ENCODE results near the gene RIMKLA. TPM values are rescaled to one million over a fixed set of nuclear protein-coding genes. Genes with fewer than 3 reads are reported as not detected.

RIMKLA gene
- total and polyA plus RNA-seq, 2 donors (not counting 3 experiments of a cell fraction or from before 2014, with no cell fraction given): 0.01 TPM; not detected in 1

DNA sequence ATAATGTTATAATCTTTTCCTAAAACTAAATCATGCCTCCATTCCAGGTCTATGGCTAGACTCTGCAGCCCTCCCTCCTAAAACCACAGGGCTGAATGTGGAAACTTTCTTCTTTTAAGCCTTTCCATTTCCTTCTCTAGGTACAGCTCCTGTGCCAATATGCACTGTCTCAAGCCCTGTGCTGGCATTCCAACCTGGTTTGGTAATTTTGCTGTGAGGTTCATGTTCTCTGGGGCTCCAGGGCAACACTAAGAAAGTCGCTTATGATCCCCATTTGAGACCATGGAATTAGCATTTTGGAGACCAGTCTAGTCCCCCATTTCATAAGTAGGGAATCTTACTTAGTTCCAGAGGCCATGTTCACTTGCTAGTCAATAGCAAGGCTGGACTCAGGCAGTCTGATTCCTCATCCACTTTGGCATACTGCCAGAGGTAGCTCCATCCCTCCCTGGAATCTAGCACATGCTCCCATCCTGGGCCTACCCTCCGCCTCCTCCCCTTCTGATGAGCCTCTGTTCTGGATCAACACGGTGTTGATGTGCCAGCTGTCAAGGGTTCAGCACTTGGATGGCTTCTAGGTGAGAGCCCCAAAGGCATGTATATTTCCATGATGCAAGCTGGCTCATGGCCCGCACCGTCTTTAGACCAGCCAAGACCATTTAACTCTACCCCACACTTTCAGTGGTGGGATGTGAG lies 38.7 kb downstream of the RIMKLA start:
- Histone ChIP-seq H3K9me1 (replicated peaks; ENCODE audit: control insufficient read depth, extremely low read depth, insufficient read depth, low read length) (no peaks in the 10 kb centered on the region), H3K9me3 (replicated peaks; ENCODE audit: control insufficient read depth, insufficient read depth, low read length) (no peaks in the 10 kb centered on the region), H3K27ac (ENCODE audit: insufficient read depth, low read depth, low read length) (no peak overlapping the region), H3K4me1 (ENCODE audit: control insufficient read depth, extremely low read depth, insufficient read depth, low read length) (peaks cover 2% of the 10 kb centered on the region), H3K4me3 (replicated peaks in 1 of 3; ENCODE audit: insufficient read depth in 1 of 3, low read depth in 1 of 3, low read length in 3 of 3) (no peak overlapping the region), H4K20me1 (replicated peaks; ENCODE audit: control insufficient read depth, extremely low read depth, insufficient read depth, low read length) (no peaks in the 10 kb centered on the region), H3K79me2 (ENCODE audit: control insufficient read depth, insufficient read depth, low read length) (no peaks in the 10 kb centered on the region), H3K9ac (replicated peaks; ENCODE audit: extremely low read depth, insufficient read depth, low read length) (no peak overlapping the region), H3K27me3 (ENCODE audit: control insufficient read depth in 2 of 2, insufficient read depth in 2 of 2, low read length in 2 of 2) (peaks cover 10 to 13% of the 10 kb centered on the region in 2 experiments), H2AFZ (ENCODE audit: low read depth, low read length) (no peak overlapping the region), H3K36me3 (ENCODE audit: control insufficient read depth in 2 of 2, extremely low read depth in 1 of 2, insufficient read depth in 2 of 2, low read length in 2 of 2) (no peaks in the 10 kb centered on the region), H3K4me2 (ENCODE audit: insufficient read depth, low read length) (no peak overlapping the region)
- intact Hi-C loops (cut with micrococcal nuclease) (no loop called here), dilution Hi-C loops (cut with MboI; ENCODE audit: extremely low pct_ligation_motif_present, low sequenced_read_pairs) (no loop called here)
- no TSS peak for BruUV-seq (replicated peaks)
- TF ChIP-seq FOS (IDR thresholded peaks at IDR 0.05; ENCODE audit: borderline replicate concordance, insufficient read depth, low read length) (no peak), EZH2 (IDR thresholded peaks at IDR 0.05; ENCODE audit: borderline replicate concordance, low read depth, low read length, severe bottlenecking) (no peak), GATA2 (IDR thresholded peaks at IDR 0.05; ENCODE audit: insufficient read depth, insufficient read length, low read depth, low read length) (no peak), POLR2A (IDR thresholded peaks at IDR 0.05; ENCODE audit: low read depth, low read length) (no peak), MYC (IDR thresholded peaks at IDR 0.05; ENCODE audit: low read depth, low read length) (no peak), POLR2AphosphoS5 (IDR thresholded peaks at IDR 0.05; ENCODE audit: insufficient read depth, low read depth, low read length) (no peak), JUN (IDR thresholded peaks at IDR 0.05; ENCODE audit: borderline replicate concordance, insufficient read depth, insufficient read length, low read depth) (no peak)
- TF ChIP-seq, protein P1, sequence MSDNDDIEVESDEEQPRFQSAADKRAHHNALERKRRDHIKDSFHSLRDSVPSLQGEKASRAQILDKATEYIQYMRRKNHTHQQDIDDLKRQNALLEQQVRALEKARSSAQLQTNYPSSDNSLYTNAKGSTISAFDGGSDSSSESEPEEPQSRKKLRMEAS (IDR thresholded peaks at IDR 0.05; ENCODE audit: insufficient read depth, insufficient read length): no peak
- TF ChIP-seq, protein P2, sequence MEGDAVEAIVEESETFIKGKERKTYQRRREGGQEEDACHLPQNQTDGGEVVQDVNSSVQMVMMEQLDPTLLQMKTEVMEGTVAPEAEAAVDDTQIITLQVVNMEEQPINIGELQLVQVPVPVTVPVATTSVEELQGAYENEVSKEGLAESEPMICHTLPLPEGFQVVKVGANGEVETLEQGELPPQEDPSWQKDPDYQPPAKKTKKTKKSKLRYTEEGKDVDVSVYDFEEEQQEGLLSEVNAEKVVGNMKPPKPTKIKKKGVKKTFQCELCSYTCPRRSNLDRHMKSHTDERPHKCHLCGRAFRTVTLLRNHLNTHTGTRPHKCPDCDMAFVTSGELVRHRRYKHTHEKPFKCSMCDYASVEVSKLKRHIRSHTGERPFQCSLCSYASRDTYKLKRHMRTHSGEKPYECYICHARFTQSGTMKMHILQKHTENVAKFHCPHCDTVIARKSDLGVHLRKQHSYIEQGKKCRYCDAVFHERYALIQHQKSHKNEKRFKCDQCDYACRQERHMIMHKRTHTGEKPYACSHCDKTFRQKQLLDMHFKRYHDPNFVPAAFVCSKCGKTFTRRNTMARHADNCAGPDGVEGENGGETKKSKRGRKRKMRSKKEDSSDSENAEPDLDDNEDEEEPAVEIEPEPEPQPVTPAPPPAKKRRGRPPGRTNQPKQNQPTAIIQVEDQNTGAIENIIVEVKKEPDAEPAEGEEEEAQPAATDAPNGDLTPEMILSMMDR (IDR thresholded peaks at IDR 0.05; ENCODE audit: extremely low read depth in 1 of 2, insufficient read depth in 1 of 2, low read depth in 1 of 2, low read length in 2 of 2): no peak
- ChIA-PET POLR2A (no interaction called here), CTCF (interaction anchor here (1.3 kb wide), 1 partner anchor 8 kb away, joined by 4 read pairs; no protein-coding TSS in a partner anchor)
- no peak for DNase-seq (ENCODE audit: low read depth, low spot score)
- FAIRE-seq: no peak
